Loucy (cell line): Measurements from ENCODE around the gene CAPSL.

Experiments used
- EZH2phosphoT487 ChIP-seq: fragments of 200-600 bp; IDR thresholded peaks from 2 replicates; pipeline ENCODE4 v1.6.1; 2018; ENCODE audit warnings: antibody characterized with exemption, mild to moderate bottlenecking, moderate library complexity, borderline replicate concordance
- TF ChIP-seq, protein P1 (sequence below): fragments of 200-600 bp; sonication (generic); conservative IDR thresholded peaks from 2 replicates; pipeline ENCODE4 v1.5.1; 2014; ENCODE audit warnings: mild to moderate bottlenecking, antibody characterized with exemption, low read length

DNA sequence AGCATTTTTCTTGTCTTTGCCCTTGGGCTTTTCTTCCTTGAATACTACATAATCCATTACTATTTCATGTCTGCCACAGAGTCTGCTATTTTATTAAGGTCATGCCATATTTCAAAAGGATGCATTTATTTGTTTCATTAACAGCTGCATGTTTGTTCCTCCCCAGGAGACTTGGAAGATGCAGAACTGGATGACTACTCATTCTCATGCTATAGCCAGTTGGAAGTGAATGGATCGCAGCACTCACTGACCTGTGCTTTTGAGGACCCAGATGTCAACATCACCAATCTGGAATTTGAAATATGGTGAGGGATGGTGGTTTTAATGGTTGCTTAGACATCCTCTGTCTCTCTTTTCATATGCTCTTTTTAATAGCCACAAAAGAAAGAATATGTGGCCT is 77.7 kb downstream of the CAPSL start:
- TF ChIP-seq EZH2phosphoT487, result no peak
- TF ChIP-seq, protein P1, sequence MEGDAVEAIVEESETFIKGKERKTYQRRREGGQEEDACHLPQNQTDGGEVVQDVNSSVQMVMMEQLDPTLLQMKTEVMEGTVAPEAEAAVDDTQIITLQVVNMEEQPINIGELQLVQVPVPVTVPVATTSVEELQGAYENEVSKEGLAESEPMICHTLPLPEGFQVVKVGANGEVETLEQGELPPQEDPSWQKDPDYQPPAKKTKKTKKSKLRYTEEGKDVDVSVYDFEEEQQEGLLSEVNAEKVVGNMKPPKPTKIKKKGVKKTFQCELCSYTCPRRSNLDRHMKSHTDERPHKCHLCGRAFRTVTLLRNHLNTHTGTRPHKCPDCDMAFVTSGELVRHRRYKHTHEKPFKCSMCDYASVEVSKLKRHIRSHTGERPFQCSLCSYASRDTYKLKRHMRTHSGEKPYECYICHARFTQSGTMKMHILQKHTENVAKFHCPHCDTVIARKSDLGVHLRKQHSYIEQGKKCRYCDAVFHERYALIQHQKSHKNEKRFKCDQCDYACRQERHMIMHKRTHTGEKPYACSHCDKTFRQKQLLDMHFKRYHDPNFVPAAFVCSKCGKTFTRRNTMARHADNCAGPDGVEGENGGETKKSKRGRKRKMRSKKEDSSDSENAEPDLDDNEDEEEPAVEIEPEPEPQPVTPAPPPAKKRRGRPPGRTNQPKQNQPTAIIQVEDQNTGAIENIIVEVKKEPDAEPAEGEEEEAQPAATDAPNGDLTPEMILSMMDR, result no peak
